ENCODE data around the gene GPC5.

GPC5 gene

GRCh38 chr13:91405240-91405639, 6.8 kb downstream of the GPC5 start:
- TF ChIP-seq TAF1 (IDR thresholded peaks at IDR 0.05; ENCODE audit: borderline replicate concordance, insufficient read depth, low read length) (no peak), FOXP2 (optimal IDR thresholded peaks at IDR 0.05; ENCODE audit: borderline replicate concordance, extremely low read depth, extremely low read length, insufficient read depth) (no peak), POLR2AphosphoS5 (IDR thresholded peaks at IDR 0.05; ENCODE audit: low read depth, low read length) (no peak), REST (IDR thresholded peaks at IDR 0.05; ENCODE audit: insufficient read depth in 1 of 2, low read depth in 2 of 2, low read length in 2 of 2) (no peak), SIN3A (IDR thresholded peaks at IDR 0.05; ENCODE audit: borderline replicate concordance, insufficient read depth, low read length) (no peak)

GRCh38 chr13:91406619-91407018, 8.2 kb downstream of the GPC5 start:
- no peak for TF ChIP-seq POLR2AphosphoS5 (IDR thresholded peaks at IDR 0.05; ENCODE audit: low read depth, low read length)
- no peak for TF ChIP-seq REST (IDR thresholded peaks at IDR 0.05; ENCODE audit: insufficient read depth in 1 of 2, low read depth in 2 of 2, low read length in 2 of 2)
- TF ChIP-seq SIN3A (IDR thresholded peaks at IDR 0.05; ENCODE audit: borderline replicate concordance, insufficient read depth, low read length) = no peak
- TF ChIP-seq TAF1 (IDR thresholded peaks at IDR 0.05; ENCODE audit: borderline replicate concordance, insufficient read depth, low read length) = no peak
- no peak for TF ChIP-seq FOXP2 (optimal IDR thresholded peaks at IDR 0.05; ENCODE audit: borderline replicate concordance, extremely low read depth, extremely low read length, insufficient read depth)

- TF ChIP-seq REST (IDR thresholded peaks at IDR 0.05; ENCODE audit: insufficient read depth in 1 of 2, low read depth in 2 of 2, low read length in 2 of 2) (no peak), FOXP2 (optimal IDR thresholded peaks at IDR 0.05; ENCODE audit: borderline replicate concordance, extremely low read depth, extremely low read length, insufficient read depth) (no peak), SIN3A (IDR thresholded peaks at IDR 0.05; ENCODE audit: borderline replicate concordance, insufficient read depth, low read length) (no peak), POLR2AphosphoS5 (IDR thresholded peaks at IDR 0.05; ENCODE audit: low read depth, low read length) (no peak), TAF1 (IDR thresholded peaks at IDR 0.05; ENCODE audit: borderline replicate concordance, insufficient read depth, low read length) (no peak)
Observed at GRCh38 chr13:91408971-91409370, 10.6 kb downstream of the GPC5 start.

- TF ChIP-seq POLR2AphosphoS5 (IDR thresholded peaks at IDR 0.05; ENCODE audit: low read depth, low read length) (no peak), SIN3A (IDR thresholded peaks at IDR 0.05; ENCODE audit: borderline replicate concordance, insufficient read depth, low read length) (no peak), FOXP2 (optimal IDR thresholded peaks at IDR 0.05; ENCODE audit: borderline replicate concordance, extremely low read depth, extremely low read length, insufficient read depth) (no peak), TAF1 (IDR thresholded peaks at IDR 0.05; ENCODE audit: borderline replicate concordance, insufficient read depth, low read length) (no peak), REST (IDR thresholded peaks at IDR 0.05; ENCODE audit: insufficient read depth in 1 of 2, low read depth in 2 of 2, low read length in 2 of 2) (no peak)
Observed at GRCh38 chr13:91417660-91418325, 19.4 kb downstream of the GPC5 start.

All from PFSK-1 (cell line).